ENCODE results near the gene UBL4B. TPM values are rescaled to one million over a fixed set of nuclear protein-coding genes. Genes with fewer than 3 reads are reported as not detected.

UBL4B gene
- total RNA-seq, 1 experiment from 2014 or later, result not detected

DNA sequence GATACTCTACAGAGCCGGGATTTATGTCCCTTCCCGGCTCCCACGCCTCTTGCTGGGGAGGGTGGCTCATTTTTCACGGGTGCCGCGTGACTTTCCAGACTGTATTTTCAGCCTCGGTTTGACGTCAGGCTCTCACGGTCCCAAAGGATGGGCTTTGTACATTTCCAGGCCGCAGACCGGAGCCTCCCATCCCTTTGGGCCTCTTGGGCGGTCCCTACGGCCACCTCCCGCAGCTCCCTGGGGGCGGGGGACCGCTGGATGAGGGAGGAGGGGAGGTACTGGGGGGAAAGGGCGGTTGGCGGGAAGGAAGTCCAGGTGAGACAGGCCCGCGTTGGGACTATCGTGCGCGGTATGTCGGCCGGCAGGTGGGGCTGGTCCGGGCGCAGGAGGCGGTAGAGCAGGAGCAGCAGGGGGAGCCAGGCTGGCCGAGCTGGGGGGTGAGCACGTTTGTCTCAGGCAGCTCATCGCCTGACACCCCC lies 17.9 kb downstream of the UBL4B start:
- CTCF ChIA-PET, result no interaction called here
- no peak overlapping the region for H3K27ac Mint-ChIP-seq (ENCODE audit: low read depth, unreplicated experiment)

DNA sequence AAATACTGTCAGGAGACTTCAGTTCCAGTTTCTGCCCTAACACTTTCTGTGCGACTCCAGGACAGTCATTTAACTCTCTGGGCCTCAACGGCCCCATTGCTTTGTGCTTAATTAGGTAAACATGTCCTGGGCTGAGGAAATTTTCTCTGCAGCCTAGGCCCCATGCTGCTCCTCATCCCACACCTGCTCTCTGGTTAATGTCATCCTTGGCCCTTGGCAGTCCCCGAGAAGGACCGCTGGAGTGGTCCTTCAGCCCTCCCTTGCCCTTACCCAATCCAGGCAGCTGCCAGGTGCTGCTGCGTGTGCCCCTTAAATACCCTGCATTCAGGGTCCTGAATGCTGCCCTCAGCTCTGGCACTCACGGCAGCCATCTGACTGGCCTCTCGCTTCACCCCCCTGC lies 18.7 kb downstream of the UBL4B start:
- no peak overlapping the region for H3K27ac Mint-ChIP-seq (ENCODE audit: low read depth, unreplicated experiment)
- intact Hi-C loops (cut with micrococcal nuclease), result no loop called here
- H3K4me3 Mint-ChIP-seq (ENCODE audit: unreplicated experiment), result no peak overlapping the region
- DNase-seq (ENCODE audit: unreplicated experiment), result no peak
- BruUV-seq (replicated peaks), result no TSS peak
- ChIA-PET CTCF (no interaction called here), POLR2A (no interaction called here)
- H3K9me3 Mint-ChIP-seq (ENCODE audit: unreplicated experiment), result no peaks in the 10 kb centered on the region
- H3K4me1 Mint-ChIP-seq (ENCODE audit: insufficient read depth, unreplicated experiment), result no peaks in the 10 kb centered on the region
- peaks cover 47% of the 10 kb centered on the region for H3K27me3 Mint-ChIP-seq (ENCODE audit: insufficient read depth, unreplicated experiment)
- TF ChIP-seq, protein P1, sequence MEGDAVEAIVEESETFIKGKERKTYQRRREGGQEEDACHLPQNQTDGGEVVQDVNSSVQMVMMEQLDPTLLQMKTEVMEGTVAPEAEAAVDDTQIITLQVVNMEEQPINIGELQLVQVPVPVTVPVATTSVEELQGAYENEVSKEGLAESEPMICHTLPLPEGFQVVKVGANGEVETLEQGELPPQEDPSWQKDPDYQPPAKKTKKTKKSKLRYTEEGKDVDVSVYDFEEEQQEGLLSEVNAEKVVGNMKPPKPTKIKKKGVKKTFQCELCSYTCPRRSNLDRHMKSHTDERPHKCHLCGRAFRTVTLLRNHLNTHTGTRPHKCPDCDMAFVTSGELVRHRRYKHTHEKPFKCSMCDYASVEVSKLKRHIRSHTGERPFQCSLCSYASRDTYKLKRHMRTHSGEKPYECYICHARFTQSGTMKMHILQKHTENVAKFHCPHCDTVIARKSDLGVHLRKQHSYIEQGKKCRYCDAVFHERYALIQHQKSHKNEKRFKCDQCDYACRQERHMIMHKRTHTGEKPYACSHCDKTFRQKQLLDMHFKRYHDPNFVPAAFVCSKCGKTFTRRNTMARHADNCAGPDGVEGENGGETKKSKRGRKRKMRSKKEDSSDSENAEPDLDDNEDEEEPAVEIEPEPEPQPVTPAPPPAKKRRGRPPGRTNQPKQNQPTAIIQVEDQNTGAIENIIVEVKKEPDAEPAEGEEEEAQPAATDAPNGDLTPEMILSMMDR (IDR thresholded peaks at IDR 0.05; ENCODE audit: unreplicated experiment), result no peak
- no peaks in the 10 kb centered on the region for H3K36me3 Mint-ChIP-seq (ENCODE audit: insufficient read depth, unreplicated experiment)

More for the DNA sequence above, 17.9 kb downstream of the UBL4B start:
- no peaks in the 10 kb centered on the region for H3K4me1 Mint-ChIP-seq (ENCODE audit: insufficient read depth, unreplicated experiment)
- peaks cover 41% of the 10 kb centered on the region for H3K27me3 Mint-ChIP-seq (ENCODE audit: insufficient read depth, unreplicated experiment)
- POLR2A ChIA-PET, result no interaction called here
- no peaks in the 10 kb centered on the region for H3K36me3 Mint-ChIP-seq (ENCODE audit: insufficient read depth, unreplicated experiment)
- intact Hi-C loops (cut with micrococcal nuclease), result no loop called here
- H3K4me3 Mint-ChIP-seq (ENCODE audit: unreplicated experiment), result no peak overlapping the region
- BruUV-seq (replicated peaks), result no TSS peak
- no peak for DNase-seq (ENCODE audit: unreplicated experiment)
- TF ChIP-seq, protein P1 (IDR thresholded peaks at IDR 0.05; ENCODE audit: unreplicated experiment), result no peak
- no peaks in the 10 kb centered on the region for H3K9me3 Mint-ChIP-seq (ENCODE audit: unreplicated experiment)

DNA sequence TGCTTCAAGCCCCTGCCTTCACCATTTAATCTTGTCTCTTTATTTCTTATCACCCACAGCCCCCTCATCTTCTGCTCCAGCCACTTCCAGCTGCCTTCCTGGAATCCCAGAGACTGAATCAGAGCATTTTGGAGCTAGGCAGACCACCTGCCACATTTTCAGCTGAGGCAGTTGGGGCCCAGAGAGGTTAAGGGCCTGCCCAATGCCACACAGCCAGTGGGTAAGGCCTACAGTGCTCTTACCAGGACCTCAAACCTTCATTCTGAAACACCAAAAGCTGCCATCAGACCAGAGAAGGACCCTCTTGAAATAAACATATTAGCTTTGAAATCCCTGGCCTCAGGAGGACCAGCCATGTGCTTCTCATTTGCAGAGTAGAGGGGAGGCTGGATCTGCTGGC lies 20.4 kb downstream of the UBL4B start:
- H3K4me3 Mint-ChIP-seq (ENCODE audit: unreplicated experiment), result no peak overlapping the region
- intact Hi-C loops (cut with micrococcal nuclease), result no loop called here
- TF ChIP-seq, protein P1 (IDR thresholded peaks at IDR 0.05; ENCODE audit: unreplicated experiment), result no peak
- DNase-seq (ENCODE audit: unreplicated experiment), result no peak
- peaks cover 62% of the 10 kb centered on the region for H3K27me3 Mint-ChIP-seq (ENCODE audit: insufficient read depth, unreplicated experiment)
- ChIA-PET POLR2A (no interaction called here), CTCF (interaction anchor here (0.6 to 1.1 kb wide), 4 partner anchors 9 to 76 kb away, joined by 3 to 4 read pairs (median 3); no protein-coding TSS in a partner anchor)
- H3K9me3 Mint-ChIP-seq (ENCODE audit: unreplicated experiment), result no peaks in the 10 kb centered on the region
- no TSS peak for BruUV-seq (replicated peaks)
- H3K27ac Mint-ChIP-seq (ENCODE audit: low read depth, unreplicated experiment), result no peak overlapping the region
- no peaks in the 10 kb centered on the region for H3K4me1 Mint-ChIP-seq (ENCODE audit: insufficient read depth, unreplicated experiment)
- H3K36me3 Mint-ChIP-seq (ENCODE audit: insufficient read depth, unreplicated experiment), result no peaks in the 10 kb centered on the region

DNA sequence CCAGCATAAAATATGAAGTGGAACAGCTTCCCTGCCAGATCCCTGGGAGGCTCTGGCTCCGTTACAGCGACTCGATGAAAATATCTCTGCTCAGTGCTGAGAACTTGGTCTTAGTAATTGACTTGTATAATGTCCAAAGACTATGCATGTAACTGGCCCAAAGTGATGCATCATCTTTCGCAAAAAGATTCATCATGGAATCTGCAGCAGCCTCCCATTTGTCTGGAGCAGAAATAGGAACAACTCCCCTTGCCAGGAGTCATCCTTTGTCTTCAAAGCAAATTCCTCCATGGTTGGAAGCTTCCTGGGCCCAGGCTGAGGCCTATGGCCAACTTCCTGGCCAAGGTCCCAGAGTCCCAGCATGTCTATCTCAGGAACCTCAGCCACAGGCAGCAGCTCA lies 21.2 kb downstream of the UBL4B start:
- H3K27me3 Mint-ChIP-seq (ENCODE audit: insufficient read depth, unreplicated experiment), result peaks cover 62% of the 10 kb centered on the region
- ChIA-PET POLR2A (no interaction called here), CTCF (interaction anchor here (0.6 to 4.0 kb wide), 4 partner anchors 27 to 344 kb away, joined by 3 to 13 read pairs (median 4); no protein-coding TSS in a partner anchor)
- TF ChIP-seq, protein P1 (IDR thresholded peaks at IDR 0.05; ENCODE audit: unreplicated experiment), result no peak
- no peaks in the 10 kb centered on the region for H3K9me3 Mint-ChIP-seq (ENCODE audit: unreplicated experiment)
- BruUV-seq (replicated peaks), result no TSS peak
- H3K36me3 Mint-ChIP-seq (ENCODE audit: insufficient read depth, unreplicated experiment), result no peaks in the 10 kb centered on the region
- no peak overlapping the region for H3K4me3 Mint-ChIP-seq (ENCODE audit: unreplicated experiment)
- no peak overlapping the region for H3K27ac Mint-ChIP-seq (ENCODE audit: low read depth, unreplicated experiment)
- intact Hi-C loops (cut with micrococcal nuclease), result no loop called here
- no peaks in the 10 kb centered on the region for H3K4me1 Mint-ChIP-seq (ENCODE audit: insufficient read depth, unreplicated experiment)
- no peak for DNase-seq (ENCODE audit: unreplicated experiment)

Measured in MCF 10A (cell line).